Neural progenitor cell (in vitro differentiated cells): Measurements from ENCODE around the gene ATXN8OS. TPM values are rescaled to one million over a fixed set of nuclear protein-coding genes. Genes with fewer than 3 reads are reported as not detected.

Experiments
- DNase-seq: peaks from one replicate; pipeline ENCODE4 v3.0.0-alpha.2; 2016; ENCODE audit warnings: low spot score
- H2AFZ ChIP-seq: fragments of 200-600 bp; sonication (generic); replicated peaks from 2 replicates; pipeline ENCODE4 v1.6.1; 2016; ENCODE audit warnings: antibody characterized with exemption
- H3F3A ChIP-seq: fragments of 200-600 bp; sonication (generic); 2 replicates; pipeline ENCODE4 v1.6.1; 2016; ENCODE audit warnings: antibody characterized with exemption, low read depth
- H3K27ac ChIP-seq: fragments of 200-600 bp; sonication (generic); 2 replicates; pipeline ENCODE4 v1.5.1; 2016; ENCODE audit warnings: mild to moderate bottlenecking
- H3K27me3 ChIP-seq: fragments of 200-600 bp; sonication (generic); 2 replicates; pipeline ENCODE4 v1.6.1; 2016; ENCODE audit warnings: mild to moderate bottlenecking, moderate library complexity
- H3K36me3 ChIP-seq: fragments of 200-600 bp; sonication (generic); 2 replicates; pipeline ENCODE4 v1.5.1; 2016
- H3K4me1 ChIP-seq: fragments of 200-600 bp; sonication (generic); 2 replicates; pipeline ENCODE4 v1.6.1; 2016; ENCODE audit warnings: mixed run types
- H3K4me2 ChIP-seq: fragments of 200-600 bp; sonication (generic); 2 replicates; pipeline ENCODE4 v1.6.1; 2016
- H3K4me3 ChIP-seq: fragments of 200-600 bp; sonication (generic); 2 replicates; pipeline ENCODE4 v1.5.1; 2016
- H3K79me2 ChIP-seq: fragments of 200-600 bp; sonication (generic); 2 replicates; pipeline ENCODE4 v1.6.1; 2016; ENCODE audit warnings: low read depth
- H3K9ac ChIP-seq: fragments of 200-600 bp; sonication (generic); 2 replicates; pipeline ENCODE4 v1.6.1; 2016
- H3K9me3 ChIP-seq: fragments of 200-600 bp; sonication (generic); 2 replicates; pipeline ENCODE4 v1.5.1; 2016; ENCODE audit warnings: low read depth
- H4K20me1 ChIP-seq: fragments of 200-600 bp; sonication (generic); 2 replicates; pipeline ENCODE4 v1.6.1; 2016; ENCODE audit warnings: low read depth
- H3K27ac Mint-ChIP-seq: 3 replicates; pipeline ENCODE4 v1.8.0; 2021; ENCODE audit warnings: mixed read lengths
- H3K27me3 Mint-ChIP-seq: 2 replicates; pipeline ENCODE4 v1.8.0; 2022; ENCODE audit warnings: low read depth, mild to moderate bottlenecking, inconsistent platforms, moderate library complexity, mixed read lengths; ENCODE audit not compliant: insufficient read depth
- H3K36me3 Mint-ChIP-seq: 3 replicates; pipeline ENCODE4 v1.8.0; 2021; ENCODE audit warnings: mixed read lengths
- H3K4me1 Mint-ChIP-seq: 3 replicates; pipeline ENCODE4 v1.8.0; 2021; ENCODE audit warnings: mixed read lengths
- H3K4me3 Mint-ChIP-seq: 3 replicates; pipeline ENCODE4 v1.8.0; 2021; ENCODE audit warnings: mild to moderate bottlenecking, moderate library complexity, mixed read lengths
- H3K9me3 Mint-ChIP-seq: 3 replicates; pipeline ENCODE4 v1.8.0; 2020; ENCODE audit warnings: mixed read lengths
- EZH2 ChIP-seq: fragments of 200-600 bp; sonication (generic); IDR thresholded peaks from 2 replicates; pipeline ENCODE4 v1.6.1; 2017; ENCODE audit warnings: antibody characterized with exemption, mild to moderate bottlenecking, moderate library complexity
- EZH2phosphoT487 ChIP-seq: fragments of 200-600 bp; sonication (generic); IDR thresholded peaks from 2 replicates; pipeline ENCODE4 v1.6.1; 2017; ENCODE audit warnings: antibody characterized with exemption
- total RNA-seq: library from RNA; depleted of rRNA; stranded (reverse); fragments of >200 nt; gene quantifications from 2 replicates; pipeline ENCODE4 v1.2.3, GENCODE V29; 2015; ENCODE audit warnings: low replicate concordance
- TF ChIP-seq, protein P1 (sequence below): fragments of 200-600 bp; sonication (generic); IDR thresholded peaks from 2 replicates; pipeline ENCODE4 v1.5.1; 2017; ENCODE audit warnings: antibody characterized with exemption, mild to moderate bottlenecking

Gene ATXN8OS
- total RNA-seq, 1 donor from 2014 or later: not detected

DNA sequence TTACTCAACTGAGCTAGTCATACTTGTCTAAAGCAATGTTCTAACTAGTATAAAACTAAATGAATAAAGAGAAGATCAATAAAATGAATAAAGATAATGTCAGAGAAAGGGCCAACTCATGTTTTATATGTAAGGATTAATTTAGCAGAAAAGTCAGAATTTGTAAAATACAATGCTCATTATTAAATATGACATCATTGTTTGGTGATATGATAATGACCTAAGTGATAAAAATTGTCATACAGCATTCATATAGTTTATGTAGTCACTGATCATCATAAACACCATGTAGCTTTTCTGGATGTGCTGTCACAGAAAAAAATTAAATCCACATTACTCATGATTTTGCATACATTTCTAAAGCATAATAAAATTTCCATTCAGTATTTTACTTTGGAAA lies 3.1 kb upstream of the ATXN8OS start:
- no peaks in the 10 kb centered on the region for H3F3A ChIP-seq
- H3K36me3 Mint-ChIP-seq: no peaks in the 10 kb centered on the region

DNA sequence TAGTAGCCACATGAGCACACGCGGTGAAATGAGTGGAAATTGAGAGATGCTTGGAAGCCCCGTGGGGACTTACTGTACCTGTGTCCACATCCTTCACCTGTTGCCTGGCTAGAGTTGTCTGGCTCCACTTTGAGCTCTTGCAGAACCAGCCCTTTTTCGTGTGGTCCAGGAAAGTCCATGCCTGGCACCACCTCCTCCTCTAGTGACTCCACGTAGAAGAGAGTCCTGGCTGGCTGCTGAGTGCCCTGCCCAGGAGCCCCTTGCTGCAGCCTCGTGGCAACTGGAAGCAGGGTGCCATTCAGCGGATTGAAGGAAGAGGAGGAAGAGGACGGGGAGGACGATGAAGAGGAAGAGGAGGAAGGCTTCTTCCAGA lies 515 bp upstream of the ATXN8OS start:
- Histone ChIP-seq H3K4me3 (peak overlapping the region; percentile 65), H3K36me3 (no peaks in the 10 kb centered on the region), H3K27me3 (peaks cover 76% of the 10 kb centered on the region), H3K4me2 (peak overlapping the region; percentile 100), H3K9me3 (no peaks in the 10 kb centered on the region), H3K27ac (no peak overlapping the region), H2AFZ (peak overlapping the region; percentile 98), H3K79me2 (no peaks in the 10 kb centered on the region), H3F3A (no peaks in the 10 kb centered on the region), H4K20me1 (no peaks in the 10 kb centered on the region), H3K4me1 (peaks cover 4% of the 10 kb centered on the region), H3K9ac (no peak overlapping the region)
- Mint-ChIP-seq H3K36me3 (no peaks in the 10 kb centered on the region), H3K27me3 (peaks cover 16% of the 10 kb centered on the region), H3K4me3 (peak overlapping the region; percentile 88), H3K27ac (no peak overlapping the region), H3K9me3 (no peaks in the 10 kb centered on the region), H3K4me1 (peaks cover 2% of the 10 kb centered on the region)
- TF ChIP-seq EZH2: no peak
- TF ChIP-seq, protein P1, sequence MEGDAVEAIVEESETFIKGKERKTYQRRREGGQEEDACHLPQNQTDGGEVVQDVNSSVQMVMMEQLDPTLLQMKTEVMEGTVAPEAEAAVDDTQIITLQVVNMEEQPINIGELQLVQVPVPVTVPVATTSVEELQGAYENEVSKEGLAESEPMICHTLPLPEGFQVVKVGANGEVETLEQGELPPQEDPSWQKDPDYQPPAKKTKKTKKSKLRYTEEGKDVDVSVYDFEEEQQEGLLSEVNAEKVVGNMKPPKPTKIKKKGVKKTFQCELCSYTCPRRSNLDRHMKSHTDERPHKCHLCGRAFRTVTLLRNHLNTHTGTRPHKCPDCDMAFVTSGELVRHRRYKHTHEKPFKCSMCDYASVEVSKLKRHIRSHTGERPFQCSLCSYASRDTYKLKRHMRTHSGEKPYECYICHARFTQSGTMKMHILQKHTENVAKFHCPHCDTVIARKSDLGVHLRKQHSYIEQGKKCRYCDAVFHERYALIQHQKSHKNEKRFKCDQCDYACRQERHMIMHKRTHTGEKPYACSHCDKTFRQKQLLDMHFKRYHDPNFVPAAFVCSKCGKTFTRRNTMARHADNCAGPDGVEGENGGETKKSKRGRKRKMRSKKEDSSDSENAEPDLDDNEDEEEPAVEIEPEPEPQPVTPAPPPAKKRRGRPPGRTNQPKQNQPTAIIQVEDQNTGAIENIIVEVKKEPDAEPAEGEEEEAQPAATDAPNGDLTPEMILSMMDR: no peak
- no peak for TF ChIP-seq EZH2phosphoT487
- DNase-seq: peak; percentile 4

More for the DNA sequence above, 3.1 kb upstream of the ATXN8OS start:
- H3K9ac ChIP-seq: no peak overlapping the region
- H3K36me3 ChIP-seq: no peaks in the 10 kb centered on the region
- H3K79me2 ChIP-seq: no peaks in the 10 kb centered on the region
- Mint-ChIP-seq H3K4me1 (peaks cover 2% of the 10 kb centered on the region), H3K9me3 (no peaks in the 10 kb centered on the region), H3K4me3 (no peak overlapping the region), H3K27ac (no peak overlapping the region), H3K27me3 (peaks cover 16% of the 10 kb centered on the region)
- H3K4me3 ChIP-seq: no peak overlapping the region
- H3K27me3 ChIP-seq: peaks cover 59% of the 10 kb centered on the region
- no peaks in the 10 kb centered on the region for H4K20me1 ChIP-seq
- no peak overlapping the region for H2AFZ ChIP-seq
- no peak overlapping the region for H3K27ac ChIP-seq
- TF ChIP-seq, protein P1: no peak
- no peak for TF ChIP-seq EZH2
- no peaks in the 10 kb centered on the region for H3K9me3 ChIP-seq
- peaks cover 4% of the 10 kb centered on the region for H3K4me1 ChIP-seq
- H3K4me2 ChIP-seq: no peak overlapping the region
- DNase-seq: no peak

DNA sequence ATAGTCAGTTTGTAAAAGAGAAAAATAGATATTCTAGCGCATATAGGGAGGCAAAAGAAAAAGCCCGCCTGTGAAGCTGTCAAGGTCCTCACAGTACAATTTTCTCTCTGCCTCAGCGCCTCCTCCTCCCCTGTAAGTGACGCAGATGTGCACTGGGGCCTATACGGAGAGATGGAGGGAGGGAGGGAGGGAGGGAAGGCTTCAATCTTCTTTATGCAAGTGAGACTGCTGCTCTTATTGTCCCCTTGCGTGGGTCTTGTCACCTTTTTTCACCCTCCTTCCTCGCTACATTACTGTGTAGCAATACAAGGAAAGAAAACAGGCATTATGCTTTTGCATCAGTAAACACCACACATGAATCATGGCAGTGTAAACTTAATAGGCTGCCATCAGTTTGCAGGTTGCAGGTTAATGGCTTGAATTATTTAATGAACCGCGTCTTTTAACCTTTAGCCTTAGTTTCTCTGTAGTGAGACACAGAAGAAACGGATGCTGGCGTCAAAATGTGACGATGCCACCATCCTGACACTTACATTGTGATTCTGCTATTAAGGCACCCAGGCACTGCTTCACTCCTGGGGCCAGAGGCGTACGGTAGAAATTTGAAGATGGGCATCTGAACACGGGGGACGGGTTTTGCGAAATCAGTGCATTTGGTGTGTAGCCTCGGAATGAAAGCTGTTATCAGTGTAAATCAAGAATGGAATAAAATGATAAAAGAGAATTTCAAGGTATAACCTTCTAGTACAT lies 905 bp downstream of the ATXN8OS start, which contains the start of gene KLHL1:
TSS of gene KLHL1 (minus strand) at position 97 of the 750 bp plus-strand sequence. CDS start 753 bp downstream, outside the sequence.
- H3F3A ChIP-seq: no peaks in the 10 kb centered on the region
- H3K27me3 ChIP-seq: peaks cover 76% of the 10 kb centered on the region
- Mint-ChIP-seq H3K9me3 (no peaks in the 10 kb centered on the region), H3K27me3 (peaks cover 16% of the 10 kb centered on the region), H3K4me3 (peak within 1 kb of the TSS; percentile 88), H3K36me3 (no peaks in the 10 kb centered on the region), H3K27ac (no peak within 1 kb of the TSS), H3K4me1 (peaks cover 2% of the 10 kb centered on the region)
- peak within 1 kb of the TSS; percentile 100 for H3K4me2 ChIP-seq
- H3K4me3 ChIP-seq: peak within 1 kb of the TSS; percentile 65
- H3K9ac ChIP-seq: no peak within 1 kb of the TSS
- no peaks in the 10 kb centered on the region for H3K9me3 ChIP-seq
- no peaks in the 10 kb centered on the region for H4K20me1 ChIP-seq
- H3K36me3 ChIP-seq: no peaks in the 10 kb centered on the region
- H3K4me1 ChIP-seq: peaks cover 4% of the 10 kb centered on the region
- DNase-seq: peak; percentile 28
- no peaks in the 10 kb centered on the region for H3K79me2 ChIP-seq
- H3K27ac ChIP-seq: no peak within 1 kb of the TSS
- peak within 1 kb of the TSS; percentile 98 for H2AFZ ChIP-seq
- TF ChIP-seq EZH2phosphoT487 (no peak), EZH2 (no peak)
- TF ChIP-seq, protein P1: no peak
